Nephron (organoid): ENCODE measurements around the gene NLRC3.
A peak's percentile ranks its signal among the peaks of the same experiment; 100 is the strongest.

ENCODE experiments used
- H3K27ac Mint-ChIP-seq, 3 experiments: 2 replicates each; pipeline ENCODE4 v1.8.0; 2020; ENCODE audit warnings: mixed read lengths in 3 of 3, mild to moderate bottlenecking in 2 of 3, moderate library complexity in 1 of 3
- H3K27me3 Mint-ChIP-seq: 2 replicates; pipeline ENCODE4 v1.8.0; 2021; ENCODE audit warnings: low read depth, mild to moderate bottlenecking, moderate library complexity, mixed read lengths
- H3K36me3 Mint-ChIP-seq: 2 replicates; pipeline ENCODE4 v1.8.0; 2020; ENCODE audit warnings: low read depth, mixed read lengths
- H3K4me1 Mint-ChIP-seq: 2 replicates; pipeline ENCODE4 v1.8.0; 2020; ENCODE audit warnings: mixed read lengths
- H3K4me3 Mint-ChIP-seq, 3 experiments: 2 replicates each; pipeline ENCODE4 v1.8.0; 2020; ENCODE audit warnings: mild to moderate bottlenecking in 3 of 3, mixed read lengths in 3 of 3, moderate library complexity in 2 of 3
- H3K9me3 Mint-ChIP-seq: 2 replicates; pipeline ENCODE4 v1.8.0; 2020; ENCODE audit warnings: mixed read lengths
- TF ChIP-seq, protein P1 (sequence below), 3 experiments: fragments of 200-600 bp; sonication (generic); IDR thresholded peaks; one replicate each; pipeline ENCODE4 v1.5.0; 2021; ENCODE audit warnings: antibody characterized with exemption in 3 of 3; ENCODE audit not compliant: unreplicated experiment in 3 of 3

The NLRC3 gene

DNA sequence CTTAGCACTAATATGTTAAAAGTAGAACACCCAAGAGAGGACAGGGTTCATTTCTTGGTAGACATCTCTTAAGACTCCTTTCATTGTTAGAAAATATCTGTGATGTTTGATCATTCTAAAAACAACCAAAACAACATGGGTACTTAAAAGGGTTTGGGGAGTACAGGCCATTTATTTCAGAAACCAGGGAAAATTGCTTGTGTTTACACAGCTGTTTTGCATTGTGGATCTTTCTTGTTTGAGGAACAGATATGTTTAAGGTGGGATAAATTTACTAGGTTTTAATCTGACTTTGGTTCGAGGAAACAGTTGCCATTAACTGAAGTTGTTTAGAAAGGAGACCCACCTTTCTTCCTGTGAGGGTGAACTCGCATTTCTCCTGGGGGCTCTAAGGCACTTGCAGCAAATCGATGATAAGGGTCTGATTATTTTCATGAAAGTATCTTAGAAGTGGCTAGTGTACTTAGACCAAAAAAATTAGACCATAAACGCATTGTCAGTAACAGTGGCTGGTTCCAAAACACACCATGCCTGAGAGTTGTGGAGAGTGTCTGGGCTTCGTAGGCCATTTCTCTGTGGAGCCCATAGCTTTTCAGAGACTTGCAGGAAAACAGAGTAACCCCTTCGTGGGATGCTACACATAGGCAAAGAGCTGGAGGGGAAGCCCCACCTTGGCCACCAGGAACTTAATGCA is 58.8 kb downstream of the NLRC3 start:
- TF ChIP-seq, protein P1, sequence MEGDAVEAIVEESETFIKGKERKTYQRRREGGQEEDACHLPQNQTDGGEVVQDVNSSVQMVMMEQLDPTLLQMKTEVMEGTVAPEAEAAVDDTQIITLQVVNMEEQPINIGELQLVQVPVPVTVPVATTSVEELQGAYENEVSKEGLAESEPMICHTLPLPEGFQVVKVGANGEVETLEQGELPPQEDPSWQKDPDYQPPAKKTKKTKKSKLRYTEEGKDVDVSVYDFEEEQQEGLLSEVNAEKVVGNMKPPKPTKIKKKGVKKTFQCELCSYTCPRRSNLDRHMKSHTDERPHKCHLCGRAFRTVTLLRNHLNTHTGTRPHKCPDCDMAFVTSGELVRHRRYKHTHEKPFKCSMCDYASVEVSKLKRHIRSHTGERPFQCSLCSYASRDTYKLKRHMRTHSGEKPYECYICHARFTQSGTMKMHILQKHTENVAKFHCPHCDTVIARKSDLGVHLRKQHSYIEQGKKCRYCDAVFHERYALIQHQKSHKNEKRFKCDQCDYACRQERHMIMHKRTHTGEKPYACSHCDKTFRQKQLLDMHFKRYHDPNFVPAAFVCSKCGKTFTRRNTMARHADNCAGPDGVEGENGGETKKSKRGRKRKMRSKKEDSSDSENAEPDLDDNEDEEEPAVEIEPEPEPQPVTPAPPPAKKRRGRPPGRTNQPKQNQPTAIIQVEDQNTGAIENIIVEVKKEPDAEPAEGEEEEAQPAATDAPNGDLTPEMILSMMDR (IDR thresholded peaks at IDR 0.05; ENCODE audit: unreplicated experiment in 3 of 3) = no peak
- Mint-ChIP-seq H3K27me3 (no peaks in the 10 kb centered on the region), H3K4me3 (no peak overlapping the region), H3K36me3 (peaks cover 73% of the 10 kb centered on the region), H3K4me1 (peaks cover 31% of the 10 kb centered on the region), H3K9me3 (no peaks in the 10 kb centered on the region), H3K27ac (peak overlapping the region; percentile 78 to 97 (median 84))

DNA sequence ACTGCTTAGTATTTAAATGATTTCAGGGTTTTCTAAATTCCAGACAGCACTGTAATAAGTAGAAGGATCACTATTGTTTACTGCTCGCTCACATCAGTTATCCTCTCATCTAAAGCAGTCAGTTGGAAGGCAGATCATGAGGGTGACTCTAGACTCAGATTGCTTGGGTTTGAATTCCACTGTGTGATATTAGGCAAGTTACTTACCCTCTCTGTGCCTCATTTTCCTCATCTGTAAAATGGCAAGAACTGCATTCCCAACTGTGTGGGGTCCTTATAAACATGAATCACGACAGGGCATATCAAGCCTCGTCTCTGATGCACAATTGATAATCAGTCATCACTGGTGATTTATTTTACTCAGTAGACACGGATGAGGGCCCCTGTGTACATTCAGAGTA is 61.3 kb downstream of the NLRC3 start:
- TF ChIP-seq, protein P1 (IDR thresholded peaks at IDR 0.05; ENCODE audit: unreplicated experiment in 3 of 3) = no peak
- H3K4me3 Mint-ChIP-seq = no peak overlapping the region

DNA sequence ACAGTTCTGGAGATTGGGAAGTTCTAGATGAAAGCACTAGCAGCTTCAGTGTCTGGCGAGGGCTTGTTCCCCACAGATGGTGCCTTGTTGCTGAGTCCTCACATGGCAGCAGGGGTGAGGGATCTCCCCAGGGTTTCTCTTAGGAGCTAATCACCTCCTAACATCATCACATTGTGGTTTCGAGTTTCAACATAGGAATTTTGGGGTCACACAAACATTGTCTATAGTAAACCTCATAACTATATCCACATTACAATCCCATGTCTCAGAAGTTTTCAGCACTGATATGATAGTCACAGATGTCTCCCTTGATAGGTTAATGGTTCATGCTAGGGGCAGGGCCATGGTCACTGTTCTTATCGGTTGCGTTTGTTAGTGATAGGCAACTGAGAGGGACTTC is 62.6 kb downstream of the NLRC3 start:
- no peaks in the 10 kb centered on the region for H3K9me3 Mint-ChIP-seq
- H3K4me1 Mint-ChIP-seq = peaks cover 20% of the 10 kb centered on the region
- H3K36me3 Mint-ChIP-seq = peaks cover 77% of the 10 kb centered on the region
- no peaks in the 10 kb centered on the region for H3K27me3 Mint-ChIP-seq
- H3K4me3 Mint-ChIP-seq = no peak overlapping the region
- no peak overlapping the region for H3K27ac Mint-ChIP-seq
- TF ChIP-seq, protein P1 (IDR thresholded peaks at IDR 0.05; ENCODE audit: unreplicated experiment in 3 of 3) = no peak

More for the DNA sequence above, 61.3 kb downstream of the NLRC3 start:
- Mint-ChIP-seq H3K4me1 (peaks cover 30% of the 10 kb centered on the region), H3K27ac (no peak overlapping the region), H3K36me3 (peaks cover 78% of the 10 kb centered on the region), H3K9me3 (no peaks in the 10 kb centered on the region), H3K27me3 (no peaks in the 10 kb centered on the region)

DNA sequence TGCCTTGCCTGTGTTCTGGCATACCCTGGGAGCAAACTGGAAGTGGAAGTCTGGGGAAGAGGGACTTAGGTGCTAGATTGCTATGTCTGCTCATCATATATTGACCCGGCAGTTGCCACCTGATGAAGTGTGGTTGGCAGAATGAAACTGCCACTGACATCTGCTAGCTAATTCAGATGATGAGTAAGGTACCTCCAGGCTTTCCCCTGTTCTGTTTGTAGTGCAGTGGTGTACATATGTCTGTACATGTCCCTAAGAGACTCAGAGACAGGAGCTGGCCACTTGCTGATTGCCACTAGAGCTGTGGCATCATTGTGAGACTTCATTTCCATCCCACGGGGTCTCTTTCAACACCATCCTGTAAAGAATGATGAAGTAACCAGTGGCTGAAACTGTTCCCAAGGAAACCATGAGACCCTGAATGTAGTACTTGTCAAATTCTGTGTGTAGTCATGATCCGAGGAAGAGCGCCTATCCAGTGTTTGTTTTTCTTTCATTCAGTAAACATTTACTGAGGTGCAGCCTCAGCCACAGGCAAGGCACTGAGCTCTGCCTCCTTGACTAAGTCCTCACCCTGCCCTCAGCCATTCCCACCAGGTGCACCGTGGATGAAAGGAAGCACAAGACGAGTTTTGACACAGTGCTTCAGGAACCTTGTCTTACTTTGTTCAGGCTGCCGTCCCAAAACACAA is 63.2 kb downstream of the NLRC3 start:
- Mint-ChIP-seq H3K4me3 (no peak overlapping the region), H3K4me1 (peaks cover 18% of the 10 kb centered on the region), H3K36me3 (peaks cover 74% of the 10 kb centered on the region), H3K27me3 (no peaks in the 10 kb centered on the region), H3K27ac (no peak overlapping the region), H3K9me3 (no peaks in the 10 kb centered on the region)
- TF ChIP-seq, protein P1 (IDR thresholded peaks at IDR 0.05; ENCODE audit: unreplicated experiment in 3 of 3) = no peak

DNA sequence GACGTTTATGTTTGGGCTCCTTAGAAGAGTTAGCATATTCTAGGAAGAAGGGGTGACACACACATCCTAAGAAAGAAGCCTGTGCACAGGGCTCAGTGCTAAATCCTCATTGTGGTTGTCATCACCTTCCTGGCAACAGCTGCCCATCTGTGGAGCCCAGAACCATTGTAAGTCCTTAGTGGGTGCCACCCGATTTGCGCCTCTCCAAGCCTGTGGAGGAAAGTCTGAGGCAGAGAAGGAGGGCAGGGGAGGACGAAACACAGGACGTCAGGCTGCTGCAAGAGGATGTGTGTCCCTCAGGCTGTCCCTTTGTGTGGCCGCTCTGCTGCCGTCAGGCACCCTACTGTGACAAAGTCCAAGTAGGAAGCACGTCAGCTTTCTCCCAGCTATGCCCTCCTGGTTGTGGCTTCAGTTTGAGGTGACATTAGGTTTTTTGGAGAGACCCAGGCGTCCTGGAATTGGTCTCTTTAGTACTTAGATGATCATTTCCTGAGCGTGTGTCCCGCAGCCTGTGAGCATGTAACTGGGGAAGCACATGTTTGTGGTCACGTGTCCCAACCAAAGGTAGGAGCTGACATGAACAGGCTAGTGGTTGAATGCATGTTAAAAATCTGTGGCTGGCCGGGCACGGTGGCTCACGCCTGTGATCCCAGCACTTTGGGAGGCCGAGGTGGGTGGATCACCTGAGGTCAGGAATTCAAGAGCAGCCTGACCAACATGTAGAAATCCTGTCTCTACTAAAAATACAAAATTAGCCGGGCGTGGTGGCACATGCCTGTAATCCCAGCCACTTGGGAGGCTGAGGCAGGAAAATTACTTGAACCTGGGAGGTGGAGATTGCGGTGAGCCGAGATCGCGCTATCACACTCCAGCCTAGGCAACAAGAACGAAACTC is 65.7 kb downstream of the NLRC3 start:
- TF ChIP-seq, protein P1 (IDR thresholded peaks at IDR 0.05; ENCODE audit: unreplicated experiment in 3 of 3) = no peak
- peaks cover 2% of the 10 kb centered on the region for H3K4me1 Mint-ChIP-seq
- H3K4me3 Mint-ChIP-seq = no peak overlapping the region
- peaks cover 73% of the 10 kb centered on the region for H3K36me3 Mint-ChIP-seq
- H3K27me3 Mint-ChIP-seq = no peaks in the 10 kb centered on the region
- no peaks in the 10 kb centered on the region for H3K9me3 Mint-ChIP-seq
- no peak overlapping the region for H3K27ac Mint-ChIP-seq
